Posterior cingulate gyrus (tissue), 11 donors: ENCODE data around the gene TBK1.
"Not testable (repeated sequence)": the region's sequence is repeated elsewhere in the genome, so short reads cannot be mapped to it uniquely, and the experiment has no call there.

Source experiments
- DNase-seq, 10 donors: peaks; one replicate each; pipeline versions ENCODE4 v3.0.0 to v3.0.0-alpha.2; 2020 to 2021; ENCODE audit warnings: mixed read lengths in 3 of 10
- intact Hi-C: fragments of 100-400 bp; cut with DNase I; formaldehyde crosslinking; loops from one replicate; pipeline ENCODE4 v1.15.1; 2023

The TBK1 gene

DNA sequence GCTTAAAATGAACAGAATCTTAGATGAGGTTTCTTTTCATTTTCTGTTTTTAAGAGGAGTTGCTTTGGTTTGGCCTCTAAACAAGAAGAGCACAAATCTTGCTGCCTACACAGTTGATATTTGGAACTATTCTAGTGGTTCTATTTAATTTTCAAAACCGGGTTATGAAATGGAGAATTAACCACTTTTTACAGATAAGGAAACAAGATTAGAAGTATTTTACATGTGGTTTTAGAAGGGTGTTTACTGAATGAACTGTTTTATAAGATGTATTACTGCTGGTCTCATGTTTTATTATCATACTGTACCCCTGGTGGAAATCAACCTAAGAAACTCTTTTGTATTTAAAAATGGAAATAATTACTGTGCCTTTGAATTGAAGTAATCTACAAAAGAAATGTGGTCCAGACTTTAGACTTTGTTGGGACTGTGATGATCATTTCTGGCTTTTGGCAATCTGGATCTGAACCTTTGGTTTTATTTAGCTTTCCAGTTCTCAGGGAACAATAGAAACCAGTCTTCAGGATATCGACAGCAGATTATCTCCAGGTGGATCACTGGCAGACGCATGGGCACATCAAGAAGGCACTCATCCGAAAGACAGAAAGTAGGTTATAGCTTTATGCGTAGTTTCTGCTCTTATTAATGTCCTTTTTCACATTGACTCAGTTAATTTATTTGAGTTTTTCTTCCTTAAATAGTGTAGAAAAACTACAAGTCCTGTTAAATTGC lies 43.2 kb downstream of the TBK1 start:
- DNase-seq: no peak
- intact Hi-C loops: no loop called here

GRCh38 chr12:64496839-64497400 lies 45.0 kb downstream of the TBK1 start:
- intact Hi-C loops: no loop called here
- no peak for DNase-seq

DNA sequence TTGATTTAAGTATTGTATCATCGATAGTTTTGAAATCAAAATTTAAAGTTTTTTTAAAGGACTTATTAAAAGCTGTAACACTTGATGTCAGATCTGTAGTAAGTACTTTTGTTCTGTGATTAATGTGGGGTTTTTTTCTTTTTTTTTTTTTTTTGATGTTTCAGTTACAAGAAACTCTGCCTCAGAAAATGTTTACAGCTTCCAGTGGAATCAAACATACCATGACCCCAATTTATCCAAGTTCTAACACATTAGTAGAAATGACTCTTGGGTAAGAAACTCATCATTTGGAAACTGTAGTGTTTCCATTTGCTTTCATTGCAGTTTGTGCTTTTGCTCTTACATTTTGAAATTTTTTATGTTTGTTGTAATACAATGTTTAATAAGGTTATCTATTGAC lies 45.6 kb downstream of the TBK1 start:
- intact Hi-C loops: no loop called here
- DNase-seq: no peak

GRCh38 chr12:64497903-64498302 lies 46.0 kb downstream of the TBK1 start:
- intact Hi-C loops: no loop called here
- DNase-seq: no peak

GRCh38 chr12:64500394-64500793 lies 48.5 kb downstream of the TBK1 start:
- intact Hi-C loops: no loop called here
- DNase-seq: no peak

- intact Hi-C loops: no loop called here
- DNase-seq: no peak
These were observed 49.6 kb downstream of the TBK1 start for GRCh38 chr12:64501486-64501885.

GRCh38 chr12:64506955-64507354 lies 55.0 kb downstream of the TBK1 start:
- intact Hi-C loops: no loop called here
- DNase-seq: no peak

DNA sequence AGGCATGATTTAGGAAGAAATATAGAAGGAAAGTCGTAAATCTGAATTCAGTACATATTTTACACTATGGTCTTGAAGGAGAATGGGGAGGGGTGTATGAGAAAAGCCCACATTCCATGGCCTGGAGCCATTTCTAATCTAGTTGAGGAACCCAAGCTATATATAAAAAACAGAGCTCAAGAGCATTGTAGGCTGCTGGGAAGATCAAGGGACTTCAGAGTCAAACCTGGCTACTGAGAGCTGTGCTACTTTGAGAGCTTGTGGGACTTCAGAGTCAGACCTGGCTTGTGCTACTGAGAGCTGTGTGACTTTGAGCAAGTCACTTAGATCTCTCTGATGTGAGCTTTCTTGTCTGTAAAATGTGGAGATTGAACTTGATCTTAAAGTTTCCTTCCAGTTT lies 58.7 kb downstream of the TBK1 start:
- no peak for DNase-seq
- intact Hi-C loops: no loop called here

GRCh38 chr12:64518396-64518795 lies 66.5 kb downstream of the TBK1 start:
- no peak for DNase-seq
- intact Hi-C loops: no loop called here

- intact Hi-C loops: no loop called here
- no peak for DNase-seq
These were observed 69.9 kb downstream of the TBK1 start for GRCh38 chr12:64521833-64522232.

DNA sequence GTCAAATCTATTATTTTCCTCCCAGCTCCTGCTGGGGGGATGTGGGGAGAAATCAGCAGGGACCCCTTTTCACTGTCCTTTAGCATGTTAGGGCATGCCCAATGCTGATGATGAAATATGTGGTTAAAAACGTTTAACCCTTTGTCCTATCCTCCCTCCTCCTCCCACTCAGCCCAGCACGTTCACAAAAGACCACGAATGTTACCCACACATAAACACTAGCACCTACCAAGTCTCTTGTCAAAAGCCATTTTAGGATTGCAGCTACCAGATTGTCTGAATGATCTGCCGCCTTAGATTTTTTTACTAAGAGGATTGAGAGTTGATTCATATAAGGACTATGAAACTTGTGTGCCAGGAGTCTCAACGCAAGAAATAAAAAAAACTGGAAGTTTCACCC lies 70.4 kb downstream of the TBK1 start:
- intact Hi-C loops: no loop called here
- DNase-seq: no peak

GRCh38 chr12:64522807-64523206 lies 70.9 kb downstream of the TBK1 start:
- no peak for DNase-seq
- intact Hi-C loops: no loop called here

- intact Hi-C loops: not testable (repeated sequence)
These were observed 71.9 kb downstream of the TBK1 start for GRCh38 chr12:64523565-64524444.

DNA sequence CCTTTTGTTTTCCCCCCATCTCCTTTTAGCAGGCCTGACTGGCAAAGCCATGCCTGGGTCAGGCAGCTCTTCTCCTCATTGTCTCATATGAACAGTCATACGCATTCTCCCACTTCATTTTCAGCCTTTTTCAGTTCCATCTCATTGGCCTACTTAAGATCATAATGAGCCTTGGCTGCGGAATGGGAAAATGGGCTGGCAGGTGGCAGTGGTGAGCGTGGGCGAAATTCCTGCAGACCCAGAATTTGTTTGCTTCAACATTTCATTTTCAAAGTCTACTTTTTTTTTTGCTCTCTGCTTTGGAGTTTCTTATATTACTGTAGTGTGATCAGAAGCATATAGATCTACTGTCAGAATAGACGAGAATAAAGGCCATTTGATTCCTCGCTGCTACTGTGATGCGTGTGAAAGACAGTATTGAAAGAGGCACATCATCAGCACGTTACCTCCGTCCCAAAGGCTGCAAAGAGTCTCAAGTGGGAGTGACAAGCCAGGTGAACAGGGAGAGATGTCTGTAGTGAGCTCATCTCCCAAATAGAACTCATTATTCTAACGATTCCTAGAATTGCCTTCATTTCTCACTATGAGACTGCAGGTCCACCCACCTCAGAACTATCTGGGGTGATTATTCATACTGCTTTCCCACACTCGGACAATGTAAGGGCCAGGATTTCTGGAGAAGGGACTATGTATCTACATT lies 73.7 kb downstream of the TBK1 start:
- peak in 8 of 10 donors; percentile 38 to 91 (median 57) for DNase-seq
- intact Hi-C loops: no loop called here

More at GRCh38 chr12:64523565-64524444, 71.9 kb downstream of the TBK1 start:
- not testable (repeated sequence) for DNase-seq

DNA sequence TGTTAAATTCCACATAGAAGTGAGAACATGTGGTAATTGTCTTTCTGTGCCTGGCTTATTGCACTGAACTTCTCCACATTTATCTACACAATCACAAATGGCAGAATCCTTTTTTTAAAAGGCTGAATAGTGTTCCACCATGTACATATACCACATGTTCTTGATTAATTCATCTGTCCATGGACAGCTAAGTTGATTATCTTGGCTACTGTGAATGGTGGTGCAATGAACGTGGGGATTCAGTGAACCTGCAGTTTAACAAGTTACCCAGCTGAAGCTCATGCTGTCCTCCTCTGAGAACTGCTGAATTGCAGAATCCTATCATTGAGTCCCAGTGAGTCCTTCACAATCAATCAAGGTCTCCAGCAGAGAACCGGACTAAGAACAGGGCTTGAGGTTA lies 74.9 kb downstream of the TBK1 start:
- no peak for DNase-seq
- intact Hi-C loops: no loop called here

- intact Hi-C loops: no loop called here
- no peak for DNase-seq
These were observed 76.7 kb downstream of the TBK1 start for GRCh38 chr12:64528616-64529015.

GRCh38 chr12:64530566-64530965 lies 78.6 kb downstream of the TBK1 start:
- intact Hi-C loops: no loop called here

DNA sequence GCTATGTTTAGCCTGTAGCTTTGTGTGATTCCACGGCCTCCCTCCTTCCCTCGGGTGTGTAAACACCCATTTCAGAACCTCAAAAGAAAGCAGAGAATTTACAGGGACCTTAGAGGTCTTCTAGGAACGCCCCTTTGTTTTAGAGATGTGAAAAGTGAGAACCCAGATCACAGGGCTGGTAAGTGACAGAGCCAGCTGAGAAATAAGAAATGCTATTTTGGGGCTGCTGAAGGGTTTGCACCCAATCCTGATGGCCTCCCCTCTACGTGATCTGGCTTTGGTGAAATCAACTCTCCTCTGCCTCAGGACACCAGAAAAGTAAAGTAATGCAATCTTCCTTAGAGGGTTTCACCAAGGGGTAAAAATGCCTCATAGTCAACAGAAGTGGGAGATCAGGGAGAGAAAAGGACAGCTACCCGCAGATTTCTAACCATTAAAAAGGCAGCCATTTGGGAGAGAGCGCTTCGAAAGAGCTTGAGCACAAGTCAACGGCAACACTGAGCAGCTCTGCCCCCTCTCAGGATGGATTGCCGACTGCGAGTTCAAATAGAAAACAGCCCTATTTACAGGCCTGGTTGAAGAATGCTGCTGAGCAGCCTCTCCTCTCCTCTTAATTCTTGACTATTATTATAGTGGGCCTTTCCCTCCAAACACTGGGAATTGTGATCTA lies 79.9 kb downstream of the TBK1 start:
- no peak for DNase-seq
- intact Hi-C loops: no loop called here

More at GRCh38 chr12:64530566-64530965, 78.6 kb downstream of the TBK1 start:
- DNase-seq: no peak

- intact Hi-C loops: no loop called here
- DNase-seq: no peak
These were observed 80.9 kb downstream of the TBK1 start for GRCh38 chr12:64532734-64533351.

- no peak for DNase-seq
- intact Hi-C loops: no loop called here
These were observed 82.8 kb downstream of the TBK1 start for GRCh38 chr12:64534672-64535199.
